ENCODE results near the gene FSD1.

GRCh38 chr19:4295972-4296771 is 8.2 kb upstream of the FSD1 start:
- no peak for TF ChIP-seq CTCF (IDR thresholded peaks at IDR 0.05; ENCODE audit: low read length)
- TF ChIP-seq EZH2 (IDR thresholded peaks at IDR 0.05; ENCODE audit: borderline replicate concordance, low read length) = no peak

All from OCI-LY1 (cell line).